DMS114 treated with DMSO at 0.1 percent for 48 hours (cell line): ENCODE results near the gene MYOM1.
A peak's percentile ranks its signal among the peaks of the same experiment; 100 is the strongest.

ENCODE experiments used
- DNase-seq: peaks from one replicate; lab custom pipeline; 2025; ENCODE audit not compliant: unreplicated experiment; lab: John Stamatoyannopoulos, UW

The MYOM1 gene

GRCh38 chr18:3219631-3220335 lies at the start of gene MYOM1:
MYOM1 (minus strand) TSS chr18:3219968; CDS start chr18:3215223, 4,745 bp downstream.
- no peak for DNase-seq

DNA sequence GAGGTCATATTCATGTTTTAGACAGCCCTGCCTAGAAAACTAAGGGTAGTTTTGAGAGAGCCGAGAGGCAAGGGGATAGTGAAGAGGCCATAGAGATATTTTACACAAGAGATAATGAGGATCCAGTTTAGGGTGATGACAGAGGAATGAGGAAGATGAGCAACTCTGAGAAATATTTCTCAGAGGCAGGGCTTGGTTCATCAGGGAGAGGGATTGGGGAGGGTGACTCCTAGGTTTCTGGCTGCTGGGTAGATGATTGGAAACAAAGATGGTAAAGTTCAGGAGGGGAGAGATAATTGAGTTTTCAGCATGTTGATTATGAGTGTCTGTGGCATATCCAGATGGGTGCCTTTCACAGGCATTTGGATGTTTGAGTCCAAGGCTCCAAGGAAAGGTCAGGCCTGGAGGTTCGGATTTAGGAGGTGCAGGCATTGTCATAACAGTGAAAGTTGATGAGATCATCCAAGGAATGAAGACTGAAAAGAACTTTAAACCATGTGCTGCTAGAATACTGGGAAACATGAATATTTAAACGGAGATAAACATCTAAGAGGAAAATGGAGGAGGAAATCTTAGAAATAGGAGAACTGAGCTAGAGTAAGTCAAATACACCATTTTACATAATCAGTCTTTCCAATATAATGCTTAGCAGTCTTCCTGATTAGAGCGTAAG lies 49.6 kb upstream of the MYOM1 start:
- no peak for DNase-seq

DNA sequence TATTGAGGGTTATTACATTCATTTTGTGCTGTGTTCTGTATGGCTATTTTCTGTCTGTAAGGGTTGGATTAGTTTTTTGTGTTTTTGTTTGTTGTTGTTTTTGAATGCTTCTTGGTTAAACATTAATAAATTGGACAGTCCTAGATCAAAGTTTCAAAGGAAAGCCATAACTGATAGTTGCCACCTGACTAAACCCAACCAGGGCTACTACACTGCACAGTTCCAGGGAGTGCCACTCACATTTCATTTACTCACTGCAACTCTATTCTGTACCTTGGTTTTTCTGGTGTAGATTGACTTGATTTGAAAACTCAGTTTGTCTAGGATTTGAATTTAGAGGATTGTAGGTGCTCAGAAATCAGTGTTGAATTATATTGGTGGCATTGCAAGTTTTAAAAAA lies 48.5 kb upstream of the MYOM1 start:
- DNase-seq, result no peak

DNA sequence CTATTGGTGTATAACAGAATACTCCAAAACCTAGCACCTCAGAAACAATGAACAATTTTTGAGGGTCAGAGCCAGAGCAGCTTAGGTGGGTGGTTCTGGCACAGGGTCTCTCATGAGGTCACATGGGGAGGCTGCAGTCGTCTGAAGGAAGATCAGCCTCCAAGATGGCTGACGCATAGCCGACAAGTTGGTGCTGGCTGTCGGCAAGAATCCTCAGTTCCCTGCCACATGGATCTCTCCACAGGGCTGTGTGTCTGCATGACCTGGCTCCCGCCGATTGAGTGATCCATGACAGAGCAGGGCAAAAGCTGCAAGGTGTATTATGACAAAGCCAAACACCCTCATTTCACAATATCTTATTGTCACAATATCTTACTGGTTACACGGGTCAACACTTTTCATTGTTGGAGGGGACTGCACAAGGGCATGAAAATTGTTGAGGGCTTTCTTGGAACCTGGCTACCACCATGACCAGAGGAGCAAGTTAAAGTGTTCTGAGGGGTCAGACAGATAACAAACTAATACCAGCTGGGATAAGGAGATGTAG lies 46.4 kb upstream of the MYOM1 start:
- DNase-seq, result no peak

- no peak for DNase-seq
Measured at GRCh38 chr18:3265564-3266033, 45.8 kb upstream of the MYOM1 start.

DNA sequence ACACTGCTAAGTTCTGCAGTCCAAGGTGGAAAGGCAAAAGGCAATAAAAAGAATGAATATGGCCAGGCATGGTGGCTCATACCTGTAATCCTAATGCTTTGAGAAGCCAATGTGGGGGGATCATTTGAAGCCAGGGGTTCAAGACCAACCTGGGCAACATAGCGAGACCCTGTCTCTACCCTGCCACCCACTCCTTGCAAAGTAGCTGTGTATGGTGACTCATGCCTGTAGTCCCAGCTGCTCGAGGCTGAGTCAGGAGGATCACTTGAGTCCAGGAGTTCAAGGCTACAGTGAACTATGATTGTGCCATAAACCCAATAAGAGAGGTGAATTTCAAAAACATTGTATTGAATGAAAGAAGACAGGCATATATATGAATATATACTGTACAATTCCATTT lies 44.6 kb upstream of the MYOM1 start:
- DNase-seq, result no peak

GRCh38 chr18:3263132-3263700 lies 43.4 kb upstream of the MYOM1 start:
- no peak for DNase-seq

GRCh38 chr18:3262234-3263131 lies 42.7 kb upstream of the MYOM1 start:
- DNase-seq, result no peak

- peak; percentile 66 for DNase-seq
Measured at GRCh38 chr18:3261373-3262233, 41.8 kb upstream of the MYOM1 start, which contains the start of gene MYL12B. MYL12B (plus strand) TSS chr18:3262133; CDS start chr18:3272899, 10,766 bp downstream.

DNA sequence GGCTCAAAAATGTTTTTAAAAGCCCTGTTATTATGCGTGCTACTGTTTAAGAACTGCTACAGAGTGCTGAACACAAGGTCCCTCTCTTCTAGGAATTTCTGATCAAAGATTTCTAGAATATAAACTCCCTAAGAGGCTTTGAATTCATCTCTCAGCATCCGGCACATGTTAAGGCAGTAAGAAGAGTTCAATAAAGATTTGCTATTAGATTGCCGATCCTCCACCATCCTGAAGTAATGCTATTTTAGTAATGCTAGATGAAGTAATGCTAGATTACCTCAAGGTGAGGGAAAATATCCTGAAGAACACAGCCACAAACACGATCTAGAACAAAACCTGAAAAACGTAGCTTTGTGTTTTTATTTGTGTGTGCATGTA lies 41.2 kb upstream of the MYOM1 start:
- DNase-seq, result no peak

GRCh38 chr18:3257627-3258120 lies 37.9 kb upstream of the MYOM1 start:
- no peak for DNase-seq

GRCh38 chr18:3256693-3257626 lies 37.2 kb upstream of the MYOM1 start:
- DNase-seq, result no peak

DNA sequence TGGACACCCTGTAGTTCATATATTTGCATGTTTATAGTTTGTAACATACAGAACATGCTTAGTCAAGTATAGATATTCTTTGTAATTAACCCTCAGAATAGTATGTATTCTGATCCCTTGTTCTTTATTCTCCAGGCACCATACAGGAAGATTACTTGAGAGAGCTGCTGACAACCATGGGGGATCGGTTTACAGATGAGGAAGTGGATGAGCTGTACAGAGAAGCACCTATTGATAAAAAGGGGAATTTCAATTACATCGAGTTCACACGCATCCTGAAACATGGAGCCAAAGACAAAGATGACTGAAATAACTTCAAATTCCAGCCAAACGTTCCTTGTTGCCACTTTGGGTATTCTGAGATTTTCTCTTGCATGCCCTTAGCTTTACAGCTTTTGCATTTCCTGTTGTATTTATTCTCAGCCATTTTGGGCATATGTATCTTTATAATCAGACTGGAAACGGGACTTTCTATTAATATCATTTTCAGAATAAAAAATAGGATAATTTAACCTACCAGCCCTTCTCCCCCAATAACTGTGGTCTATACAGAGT lies 35.9 kb upstream of the MYOM1 start:
- no peak for DNase-seq

- no peak for DNase-seq
Measured at GRCh38 chr18:3254725-3255124, 35.0 kb upstream of the MYOM1 start.

DNA sequence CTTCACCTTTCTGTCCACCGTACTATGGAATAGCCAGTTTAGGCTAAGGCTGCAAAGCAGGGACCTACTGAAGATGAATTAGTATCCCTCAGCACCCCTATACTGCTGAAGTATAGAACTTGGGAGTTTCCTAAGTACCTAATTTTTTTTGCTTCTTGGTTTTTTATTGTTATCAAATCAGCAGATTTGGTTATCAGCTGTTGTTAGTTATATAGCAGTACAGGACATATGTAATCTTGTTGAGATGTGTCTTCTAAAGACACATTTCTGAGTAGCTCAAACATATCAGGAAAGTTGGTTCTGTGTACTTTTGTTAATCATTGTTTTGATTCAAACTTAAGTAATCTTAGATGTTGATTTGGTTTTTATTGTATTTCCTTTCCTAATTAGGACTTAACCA lies 33.1 kb upstream of the MYOM1 start:
- DNase-seq, result no peak

DNA sequence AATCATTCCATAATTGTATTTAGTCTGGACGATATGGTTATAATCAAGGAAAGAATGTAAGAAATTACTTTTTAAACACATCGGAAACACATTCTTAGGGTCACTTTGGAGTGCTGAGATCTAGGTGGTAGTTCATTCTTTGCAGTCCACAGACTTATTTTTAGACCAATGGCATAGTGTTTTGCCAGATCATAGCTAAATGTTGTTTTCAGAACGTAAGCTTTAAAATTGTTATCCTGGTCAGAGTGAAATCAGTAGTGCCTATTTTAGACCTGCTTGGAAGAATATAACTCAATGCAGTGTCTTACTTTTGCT lies 32.2 kb upstream of the MYOM1 start:
- no peak for DNase-seq

GRCh38 chr18:3251249-3251962 lies 31.6 kb upstream of the MYOM1 start:
- DNase-seq, result no peak
